ENCODE measurements around the gene SLC22A25.
"Not testable (repeated sequence)": the region's sequence is repeated elsewhere in the genome, so short reads cannot be mapped to it uniquely, and the experiment has no call there.

SLC22A25 gene

DNA sequence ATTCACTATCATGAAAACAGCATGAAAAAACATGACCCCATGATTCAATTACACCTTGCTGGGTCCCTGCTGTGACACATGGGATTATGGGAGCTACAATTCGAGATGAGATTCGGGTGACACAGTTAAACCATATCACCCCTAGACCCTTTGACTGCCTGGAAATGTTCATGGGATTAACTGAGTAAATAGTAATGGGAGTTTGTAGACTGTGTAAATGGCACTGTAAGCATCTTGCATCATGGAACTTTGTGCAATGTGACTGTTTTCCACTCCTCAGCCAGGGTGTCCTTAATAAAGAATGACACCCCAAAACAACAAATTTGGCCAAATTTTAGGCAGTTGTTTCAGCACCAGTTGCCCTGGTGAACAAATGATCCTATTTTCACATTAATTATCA is 7.9 kb upstream of the SLC22A25 start:
- Histone ChIP-seq H3K36me3 (ENCODE audit: insufficient read depth, low read length) (no peaks in the 10 kb centered on the region), H3K9ac (ENCODE audit: insufficient read length) (no peak overlapping the region), H3K27ac (no peak overlapping the region), H3K4me3 (no peak overlapping the region), H3K9me3 (ENCODE audit: low read depth, low read length) (no peaks in the 10 kb centered on the region)
- no peak for DNase-seq (ENCODE audit: low read depth, low spot score)
- no peak for TF ChIP-seq POLR2AphosphoS5 (IDR thresholded peaks at IDR 0.05; ENCODE audit: borderline replicate concordance, low read depth, low read length)
- no peak for TF ChIP-seq FOXP2 (optimal IDR thresholded peaks at IDR 0.05; ENCODE audit: control extremely low read depth, extremely low read length, insufficient read depth)

GRCh38 chr11:63250162-63251050 is 7.0 kb upstream of the SLC22A25 start:
- H3K27ac ChIP-seq: no peak overlapping the region
- no peak overlapping the region for H3K9ac ChIP-seq (ENCODE audit: insufficient read length)
- TF ChIP-seq POLR2AphosphoS5 (IDR thresholded peaks at IDR 0.05; ENCODE audit: borderline replicate concordance, low read depth, low read length): no peak
- TF ChIP-seq EZH2 (IDR thresholded peaks at IDR 0.05): no peak
- no peak for TF ChIP-seq FOXP2 (optimal IDR thresholded peaks at IDR 0.05; ENCODE audit: control extremely low read depth, extremely low read length, insufficient read depth)
- no peak overlapping the region for H3K4me3 ChIP-seq
- no peaks in the 10 kb centered on the region for H3K36me3 ChIP-seq (ENCODE audit: insufficient read depth, low read length)
- H3K9me3 ChIP-seq (ENCODE audit: low read depth, low read length): no peaks in the 10 kb centered on the region
- DNase-seq (ENCODE audit: low read depth, low spot score): no peak

GRCh38 chr11:63248966-63249365 is 5.6 kb upstream of the SLC22A25 start:
- TF ChIP-seq POLR2AphosphoS5 (IDR thresholded peaks at IDR 0.05; ENCODE audit: borderline replicate concordance, low read depth, low read length) (no peak), EZH2 (IDR thresholded peaks at IDR 0.05) (no peak), FOXP2 (optimal IDR thresholded peaks at IDR 0.05; ENCODE audit: control extremely low read depth, extremely low read length, insufficient read depth) (no peak)
- H3K9ac ChIP-seq (ENCODE audit: insufficient read length): no peak overlapping the region
- no peak overlapping the region for H3K27ac ChIP-seq
- no peak for DNase-seq (ENCODE audit: low read depth, low spot score)
- no peaks in the 10 kb centered on the region for H3K9me3 ChIP-seq (ENCODE audit: low read depth, low read length)
- no peak overlapping the region for H3K4me3 ChIP-seq
- no peaks in the 10 kb centered on the region for H3K36me3 ChIP-seq (ENCODE audit: insufficient read depth, low read length)

- not testable (repeated sequence) for H3K4me3 ChIP-seq; H3K36me3 ChIP-seq (ENCODE audit: insufficient read depth, low read length); H3K9me3 ChIP-seq (ENCODE audit: low read depth, low read length); DNase-seq (ENCODE audit: low read depth, low spot score); H3K9ac ChIP-seq (ENCODE audit: insufficient read length); H3K27ac ChIP-seq
These were observed 4.0 kb upstream of the SLC22A25 start for GRCh38 chr11:63247237-63248002.

DNA sequence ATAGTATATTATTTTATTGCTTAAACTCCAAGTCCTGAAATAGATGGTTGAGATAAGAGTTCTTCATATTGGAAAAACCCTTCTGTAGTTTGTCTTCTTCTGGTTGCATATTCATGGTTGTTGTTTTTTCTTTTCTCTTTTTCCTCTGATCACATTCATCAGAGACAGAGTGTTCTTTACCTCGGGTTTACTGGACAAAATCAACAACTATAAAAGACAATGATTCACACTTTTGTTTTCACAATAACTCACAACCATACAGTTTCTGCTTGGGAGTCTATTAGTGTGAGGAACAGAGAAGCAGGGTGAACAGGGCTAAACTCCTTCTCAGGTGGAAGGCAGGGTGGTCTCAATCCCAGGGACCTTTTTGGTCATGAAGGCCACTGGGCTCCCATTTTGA is 2.6 kb upstream of the SLC22A25 start:
- Histone ChIP-seq H3K9me3 (ENCODE audit: low read depth, low read length) (no peaks in the 10 kb centered on the region), H3K27ac (no peak overlapping the region), H3K9ac (ENCODE audit: insufficient read length) (no peak overlapping the region), H3K36me3 (ENCODE audit: insufficient read depth, low read length) (no peaks in the 10 kb centered on the region), H3K4me3 (no peak overlapping the region)
- no peak for TF ChIP-seq FOXP2 (optimal IDR thresholded peaks at IDR 0.05; ENCODE audit: control extremely low read depth, extremely low read length, insufficient read depth)
- TF ChIP-seq POLR2AphosphoS5 (IDR thresholded peaks at IDR 0.05; ENCODE audit: borderline replicate concordance, low read depth, low read length): no peak
- no peak for TF ChIP-seq EZH2 (IDR thresholded peaks at IDR 0.05)
- DNase-seq (ENCODE audit: low read depth, low spot score): no peak

- TF ChIP-seq POLR2AphosphoS5 (IDR thresholded peaks at IDR 0.05; ENCODE audit: borderline replicate concordance, low read depth, low read length): no peak
- TF ChIP-seq FOXP2 (optimal IDR thresholded peaks at IDR 0.05; ENCODE audit: control extremely low read depth, extremely low read length, insufficient read depth): no peak
- no peak for TF ChIP-seq EZH2 (IDR thresholded peaks at IDR 0.05)
- no peak for DNase-seq (ENCODE audit: low read depth, low spot score)
- Histone ChIP-seq H3K9ac (ENCODE audit: insufficient read length) (no peak overlapping the region), H3K36me3 (ENCODE audit: insufficient read depth, low read length) (no peaks in the 10 kb centered on the region), H3K27ac (no peak overlapping the region), H3K4me3 (no peak overlapping the region), H3K9me3 (ENCODE audit: low read depth, low read length) (no peaks in the 10 kb centered on the region)
These were observed 1.5 kb upstream of the SLC22A25 start for GRCh38 chr11:63244862-63245261.

DNA sequence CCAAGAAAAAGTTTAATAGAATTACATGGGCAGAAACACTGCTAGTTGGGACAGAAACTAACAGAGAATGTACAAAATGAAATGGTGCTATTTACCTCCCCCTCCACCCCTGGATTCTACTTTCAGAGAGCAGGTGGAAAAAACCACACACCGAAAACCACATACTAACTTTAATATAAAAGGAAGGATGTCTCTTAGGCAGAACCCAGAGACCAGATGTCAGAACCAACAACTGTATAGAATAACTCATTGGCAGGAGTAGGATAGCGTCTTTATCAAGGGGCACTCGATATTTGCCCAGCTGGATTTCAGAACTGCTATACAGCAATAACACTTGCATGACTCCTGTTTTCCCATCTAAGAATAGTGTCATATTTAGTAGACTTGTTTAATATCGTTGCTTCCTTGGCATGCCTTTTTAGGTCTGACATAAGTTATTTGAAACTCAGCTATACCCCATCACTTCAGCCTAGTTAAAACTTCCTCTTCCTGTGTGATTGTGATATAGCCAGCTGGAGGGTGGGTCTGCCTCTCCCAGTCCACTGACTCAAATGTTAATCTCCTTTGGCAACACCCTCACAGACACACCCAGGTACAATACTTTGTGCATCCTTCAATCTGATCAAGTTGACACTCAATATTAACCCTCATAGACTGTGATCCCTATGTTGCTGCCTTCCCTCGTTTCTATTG is 1.2 kb downstream of the SLC22A25 start:
- Histone ChIP-seq H3K9me3 (ENCODE audit: low read depth, low read length) (no peaks in the 10 kb centered on the region), H3K27ac (no peak overlapping the region), H3K36me3 (ENCODE audit: insufficient read depth, low read length) (no peaks in the 10 kb centered on the region), H3K4me3 (no peak overlapping the region), H3K9ac (ENCODE audit: insufficient read length) (no peak overlapping the region)
- no peak for DNase-seq (ENCODE audit: low read depth, low spot score)
- TF ChIP-seq POLR2AphosphoS5 (IDR thresholded peaks at IDR 0.05; ENCODE audit: borderline replicate concordance, low read depth, low read length) (no peak), EZH2 (IDR thresholded peaks at IDR 0.05) (no peak), FOXP2 (optimal IDR thresholded peaks at IDR 0.05; ENCODE audit: control extremely low read depth, extremely low read length, insufficient read depth) (no peak)

DNA sequence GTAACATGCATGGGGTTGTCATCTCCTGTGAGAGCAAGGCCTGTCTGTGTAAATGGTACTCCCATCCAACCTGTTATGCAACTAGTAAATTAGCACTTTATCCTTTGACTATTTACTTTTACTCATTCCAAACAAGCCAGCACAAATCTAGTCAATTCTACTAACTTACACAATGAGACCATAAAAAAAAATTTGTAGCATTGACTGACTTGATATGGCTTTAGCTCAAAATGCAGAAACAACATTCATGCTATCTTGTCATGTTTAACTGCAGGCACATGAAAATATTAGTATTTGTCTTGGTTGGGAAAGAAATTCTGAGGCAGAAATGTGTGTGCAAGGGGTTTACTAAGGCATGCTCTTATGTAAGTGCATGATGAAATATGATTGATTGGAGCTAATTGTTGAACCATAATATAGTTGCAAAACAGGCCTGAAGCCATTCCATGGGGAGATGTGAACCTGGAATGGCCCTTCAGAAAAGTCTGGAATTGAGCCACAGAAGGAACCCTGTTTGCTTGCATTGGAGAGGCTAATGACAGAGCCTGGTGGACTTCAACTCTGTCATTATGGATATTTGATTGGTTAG is 2.5 kb downstream of the SLC22A25 start:
- no peaks in the 10 kb centered on the region for H3K9me3 ChIP-seq (ENCODE audit: low read depth, low read length)
- no peaks in the 10 kb centered on the region for H3K36me3 ChIP-seq (ENCODE audit: insufficient read depth, low read length)
- DNase-seq (ENCODE audit: low read depth, low spot score): no peak
- no peak overlapping the region for H3K9ac ChIP-seq (ENCODE audit: insufficient read length)
- no peak overlapping the region for H3K27ac ChIP-seq
- TF ChIP-seq FOXP2 (optimal IDR thresholded peaks at IDR 0.05; ENCODE audit: control extremely low read depth, extremely low read length, insufficient read depth): no peak
- no peak for TF ChIP-seq EZH2 (IDR thresholded peaks at IDR 0.05)
- no peak for TF ChIP-seq POLR2AphosphoS5 (IDR thresholded peaks at IDR 0.05; ENCODE audit: borderline replicate concordance, low read depth, low read length)
- H3K4me3 ChIP-seq: no peak overlapping the region
